NCI-H146 treated with DMSO at 0.1 percent for 48 hours (cell line): Measurements from ENCODE around the gene COL15A1.
"Not testable (repeated sequence)": the region's sequence is repeated elsewhere in the genome, so short reads cannot be mapped to it uniquely, and the experiment has no call there.

Source experiments
- DNase-seq: peaks from one replicate; lab custom pipeline; 2025; ENCODE audit not compliant: unreplicated experiment; lab: John Stamatoyannopoulos, UW

Gene COL15A1

DNA sequence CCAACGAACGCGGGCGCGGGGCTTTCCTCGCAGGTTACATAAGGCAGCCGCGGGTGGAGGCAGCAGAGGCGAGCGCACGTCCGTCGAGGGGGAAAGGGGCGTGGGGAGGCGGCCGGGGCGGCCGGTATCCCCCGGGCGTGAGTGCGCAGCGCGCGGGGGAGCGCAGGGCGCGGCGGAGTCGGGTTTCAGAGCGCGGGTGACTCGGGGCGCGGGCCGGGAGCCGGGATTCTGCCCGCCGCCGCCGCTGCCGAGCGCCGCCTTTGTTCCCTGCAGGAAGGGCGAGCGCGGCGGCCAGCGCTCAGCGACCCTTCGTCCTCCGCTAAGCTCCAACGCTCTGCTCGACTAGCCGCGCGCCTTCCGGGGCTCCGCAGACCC is at the start of gene COL15A1:
COL15A1 (plus strand) TSS at position 226 of the 375 bp plus-strand sequence. CDS start 155 bp downstream, outside the sequence.
- DNase-seq: peak; percentile 16

DNA sequence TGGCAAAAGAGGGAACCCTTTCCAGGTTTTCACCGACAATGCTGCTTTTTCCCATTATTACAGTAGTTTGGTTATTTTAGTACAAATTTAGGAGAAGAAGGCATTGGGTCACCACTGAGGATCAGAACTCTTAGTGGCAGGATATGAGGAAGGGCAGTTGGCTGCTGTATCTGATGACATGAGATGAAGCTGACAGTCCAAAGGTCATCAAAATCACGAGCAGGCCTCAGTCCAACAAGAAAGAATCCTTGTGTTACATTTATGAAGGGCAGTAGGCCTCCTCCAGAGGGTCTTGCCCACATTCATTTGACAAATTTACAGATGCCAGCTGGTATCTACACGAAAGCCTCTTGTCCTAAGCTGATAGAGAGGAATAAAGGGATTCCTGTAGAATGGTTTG is 49.5 kb upstream of the COL15A1 start:
- DNase-seq: no peak

DNA sequence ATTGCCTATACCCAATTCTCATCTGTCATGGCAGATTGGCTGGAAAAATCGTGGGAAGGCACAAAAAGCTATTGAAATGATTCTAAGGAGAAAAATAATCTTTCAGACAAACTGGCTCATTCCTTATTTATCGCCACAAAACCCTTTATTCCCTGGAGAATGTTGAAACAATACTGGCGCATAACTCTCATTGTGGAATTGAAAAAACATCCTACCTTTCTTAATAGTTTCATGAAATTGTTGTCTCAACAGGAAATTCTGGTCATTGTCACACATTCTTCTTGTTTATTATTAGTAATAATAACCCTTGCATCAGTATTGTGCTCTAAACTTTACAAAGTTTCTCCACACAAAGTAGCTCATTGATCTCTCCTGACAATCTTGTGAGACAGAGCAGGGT is 48.9 kb upstream of the COL15A1 start:
- no peak for DNase-seq

DNA sequence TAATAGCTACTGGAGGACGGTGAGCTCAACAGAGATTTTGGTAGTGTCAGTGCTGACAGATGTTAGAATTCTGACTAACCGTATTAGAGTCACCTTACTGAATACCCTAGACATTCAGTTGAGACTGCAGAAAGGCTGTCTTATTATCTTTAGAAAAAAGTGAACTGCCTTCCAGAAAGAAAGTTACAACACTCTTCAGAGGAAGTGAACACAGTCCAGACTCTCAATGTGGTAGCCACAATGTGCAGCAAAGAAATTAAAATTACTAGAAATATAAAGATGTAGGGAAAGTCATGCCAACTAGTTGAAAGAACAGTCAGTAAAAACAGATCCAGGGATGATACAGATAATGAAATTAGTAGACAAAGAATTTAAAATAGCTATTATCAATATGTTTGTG is 47.1 kb upstream of the COL15A1 start:
- no peak for DNase-seq

DNA sequence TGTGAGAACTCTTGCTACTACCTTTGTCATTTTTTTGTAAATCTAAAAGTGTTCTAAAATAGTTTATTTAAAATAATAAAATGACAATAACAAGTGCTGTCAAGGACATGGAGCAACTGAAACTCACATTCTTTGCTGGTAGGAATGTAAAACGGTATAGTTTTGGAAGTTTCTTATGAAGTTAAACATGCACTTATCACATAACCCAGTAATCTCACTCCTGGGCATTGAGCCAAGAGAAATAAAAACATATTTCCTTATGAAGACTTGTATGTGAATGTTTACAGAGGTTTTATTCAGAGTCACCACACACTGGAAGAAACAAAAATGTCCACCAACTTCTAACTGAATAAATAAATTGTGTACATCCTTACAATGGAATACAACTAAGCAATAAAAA is 46.0 kb upstream of the COL15A1 start:
- DNase-seq: no peak

DNA sequence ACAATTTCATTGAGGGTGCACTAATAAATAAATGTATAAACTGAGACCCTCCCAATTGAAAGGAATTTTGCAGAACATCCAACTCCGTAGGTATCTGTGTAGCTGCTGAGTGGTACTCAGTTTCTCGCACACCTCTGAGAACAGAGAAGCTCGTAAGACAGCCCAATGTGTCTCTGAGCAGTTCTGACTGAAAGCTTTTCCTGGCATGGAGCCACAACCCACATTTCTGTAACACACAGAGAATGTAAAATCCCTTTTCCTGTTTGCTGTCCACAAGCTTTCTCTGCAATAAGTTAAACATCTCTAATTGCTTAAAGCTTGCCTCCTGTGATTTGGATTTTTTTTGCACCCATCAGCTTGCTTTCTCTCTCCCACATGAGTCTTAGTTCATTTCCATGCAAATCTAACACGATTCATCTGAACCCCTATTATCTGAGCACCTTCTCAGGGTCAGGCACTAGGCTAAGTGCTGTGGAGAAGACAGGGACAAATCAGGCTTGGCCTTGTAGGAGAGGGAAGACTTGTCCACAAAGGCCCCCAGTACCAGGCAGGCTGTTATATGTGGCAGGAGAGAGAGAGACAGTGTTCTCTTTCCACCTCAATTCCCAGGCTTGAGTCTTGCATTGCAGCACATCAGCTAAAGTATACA is 44.2 kb upstream of the COL15A1 start:
- no peak for DNase-seq

DNA sequence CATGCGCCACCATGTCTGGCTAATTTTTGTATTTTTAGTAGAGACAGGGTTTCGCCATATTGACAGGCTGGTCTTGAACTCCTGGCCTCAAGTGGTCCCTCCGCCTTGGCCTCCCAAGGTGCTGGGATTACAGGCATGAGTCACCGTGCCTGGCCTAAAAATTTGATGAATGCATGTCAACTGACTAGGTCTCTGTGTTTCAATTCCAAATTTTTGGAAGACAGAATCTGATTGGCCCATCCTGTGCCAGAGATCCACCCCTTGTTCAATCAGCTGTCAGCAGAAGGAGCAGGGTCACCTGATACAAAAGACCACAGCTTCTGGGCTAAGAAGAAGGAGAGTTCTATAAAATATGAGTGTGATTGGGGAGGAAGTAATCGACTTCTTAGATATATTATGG is 43.5 kb upstream of the COL15A1 start:
- DNase-seq: no peak

DNA sequence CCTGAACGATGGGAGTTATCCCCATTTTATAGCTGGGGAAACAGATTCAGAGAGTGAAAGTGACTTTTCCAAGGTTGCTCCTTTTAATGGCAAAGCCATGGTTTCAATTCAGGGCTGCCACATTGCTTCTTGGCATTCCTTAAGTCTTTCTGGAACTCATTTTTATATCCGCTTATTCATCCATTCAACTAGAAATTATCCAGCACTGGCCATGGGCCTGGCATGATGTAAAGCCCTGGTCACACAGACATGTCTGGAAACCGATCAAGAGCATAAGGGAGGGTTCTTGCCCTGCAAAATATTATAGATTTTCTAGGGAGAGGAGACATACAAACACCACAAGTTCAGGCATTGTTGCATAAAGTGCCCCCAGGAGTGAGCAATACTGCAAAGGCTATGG is 43.0 kb upstream of the COL15A1 start:
- DNase-seq: no peak

DNA sequence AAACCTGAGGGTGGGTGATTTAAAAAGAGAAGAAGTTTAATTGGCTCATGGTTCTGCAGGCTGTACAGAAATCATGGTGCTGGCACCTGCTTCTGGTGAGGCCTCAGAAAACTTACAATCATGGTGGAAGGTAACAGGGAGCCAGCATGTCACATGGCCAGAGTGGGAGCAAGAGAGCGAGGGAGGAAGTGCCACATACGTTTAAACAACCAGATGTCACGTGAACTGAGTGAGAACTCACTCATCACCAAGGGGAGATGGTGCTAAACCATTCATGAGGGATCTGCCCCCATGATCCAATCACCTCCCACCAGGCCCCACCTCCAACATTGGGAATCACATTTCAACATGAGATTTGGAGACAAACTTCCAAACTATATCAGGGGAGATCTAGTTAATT is 41.9 kb upstream of the COL15A1 start:
- not testable (repeated sequence) for DNase-seq

DNA sequence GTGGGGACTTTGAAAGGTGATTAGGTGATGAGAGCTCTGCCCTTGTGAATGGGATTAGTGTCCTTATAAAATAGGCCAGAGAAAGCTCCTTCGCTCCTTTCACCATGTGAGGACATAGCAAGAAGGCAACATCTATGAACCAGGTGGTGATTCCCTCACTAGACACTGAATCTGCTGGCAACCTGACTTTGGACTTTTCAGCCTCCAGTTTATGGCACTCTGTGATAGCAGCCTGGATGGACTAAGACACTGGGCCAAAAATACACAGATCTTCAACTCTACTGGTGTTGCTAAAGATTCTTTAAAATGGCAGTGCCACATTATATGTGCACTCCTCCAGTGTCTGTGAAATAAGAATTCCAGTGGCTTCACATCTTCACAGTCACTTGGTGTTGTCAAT is 41.2 kb upstream of the COL15A1 start:
- DNase-seq: no peak

DNA sequence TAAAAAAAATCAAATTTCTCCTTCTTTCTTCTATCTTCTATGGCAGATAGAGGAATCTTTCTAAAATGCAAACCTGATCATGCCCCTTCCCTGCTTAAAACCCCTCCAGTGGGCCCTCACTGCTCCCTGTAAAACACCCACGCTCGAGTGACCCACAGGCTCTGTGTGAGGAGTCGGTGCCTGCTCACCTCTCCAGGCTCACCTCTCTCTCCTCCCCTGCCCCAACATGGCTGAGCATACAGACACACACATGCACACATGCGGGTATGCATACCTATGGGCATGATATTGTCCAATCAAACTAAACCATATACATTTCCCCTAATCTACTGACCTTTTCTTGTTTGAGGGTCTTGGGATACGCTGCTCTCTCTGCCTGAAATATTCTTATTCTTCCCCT is 40.8 kb upstream of the COL15A1 start:
- no peak for DNase-seq

DNA sequence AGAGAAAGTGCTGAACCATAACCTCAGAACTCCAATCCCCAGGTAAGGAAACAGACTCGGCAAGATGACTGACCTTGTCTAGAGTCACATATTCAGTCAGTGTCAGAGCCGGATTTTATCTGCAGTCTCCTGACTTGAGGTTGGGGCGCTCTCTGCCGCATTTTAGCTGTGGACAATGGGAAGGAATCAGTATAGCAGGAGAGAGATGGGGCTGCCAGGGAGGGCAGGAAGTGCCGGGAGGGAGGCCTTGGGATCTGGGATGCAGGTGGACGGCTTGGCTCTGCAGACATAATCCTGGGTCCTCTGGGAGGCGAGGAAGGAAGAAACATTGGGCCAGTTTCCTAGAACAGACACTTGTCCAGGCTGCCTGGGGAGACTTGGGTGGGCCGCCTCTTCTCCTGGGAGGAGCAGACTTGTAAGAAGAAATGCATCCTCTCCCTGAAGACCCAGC is 39.7 kb upstream of the COL15A1 start:
- DNase-seq: no peak

DNA sequence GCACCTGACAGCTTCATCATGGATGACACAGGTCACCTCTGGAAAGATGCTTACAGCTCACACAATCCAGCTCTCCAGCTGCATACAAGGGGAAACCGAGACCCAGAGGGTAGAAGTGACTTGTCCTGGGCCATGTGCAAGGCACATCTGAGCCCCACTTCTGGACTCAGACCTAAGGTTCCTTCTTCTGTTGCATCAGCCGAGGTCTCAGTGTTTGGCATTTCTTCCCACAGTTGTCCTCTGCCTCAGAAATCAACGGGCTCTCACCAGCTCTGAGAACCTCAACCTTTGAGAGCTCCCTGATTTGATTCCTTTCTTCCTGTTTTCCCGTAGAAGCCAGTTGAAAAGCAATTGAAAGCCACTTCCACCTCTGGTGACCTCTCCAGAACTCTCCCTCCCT is 38.7 kb upstream of the COL15A1 start:
- no peak for DNase-seq

DNA sequence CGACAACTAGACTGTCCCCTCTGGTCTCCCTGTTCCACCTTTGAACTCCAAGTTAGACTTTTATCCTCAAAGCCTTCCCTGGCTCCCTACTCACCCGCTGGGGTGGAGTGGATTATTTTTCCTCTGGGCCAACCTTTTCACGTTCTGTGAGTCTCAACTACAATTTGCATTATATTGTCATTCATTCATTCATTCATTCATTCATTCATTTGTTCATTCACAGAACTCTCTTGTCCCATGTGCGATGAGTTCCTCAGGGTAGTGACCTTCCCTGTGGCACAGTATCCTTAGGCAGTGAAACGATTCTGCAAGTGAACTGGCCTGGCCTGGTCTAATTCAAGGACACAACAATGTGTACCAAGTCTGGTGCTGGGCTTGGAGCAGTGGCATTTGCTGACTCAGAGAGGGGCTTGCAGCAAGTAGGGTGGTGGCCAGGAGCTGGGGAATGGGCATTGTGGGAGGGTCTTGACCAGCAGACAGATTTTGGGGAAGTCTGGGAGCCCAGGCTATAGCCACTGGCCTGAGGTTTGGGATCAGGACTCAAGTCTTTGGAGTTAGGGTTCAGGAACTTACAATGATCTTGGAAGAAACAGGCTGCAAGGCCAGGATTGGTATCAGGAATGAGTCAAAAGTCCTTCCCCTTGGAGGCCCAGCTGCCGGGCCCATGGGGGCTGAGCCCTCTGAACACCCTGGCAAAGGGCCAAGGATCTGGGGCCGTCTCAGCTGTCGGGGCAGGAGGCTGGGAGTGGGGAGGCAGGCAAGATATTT is 37.2 kb upstream of the COL15A1 start:
- DNase-seq: no peak

DNA sequence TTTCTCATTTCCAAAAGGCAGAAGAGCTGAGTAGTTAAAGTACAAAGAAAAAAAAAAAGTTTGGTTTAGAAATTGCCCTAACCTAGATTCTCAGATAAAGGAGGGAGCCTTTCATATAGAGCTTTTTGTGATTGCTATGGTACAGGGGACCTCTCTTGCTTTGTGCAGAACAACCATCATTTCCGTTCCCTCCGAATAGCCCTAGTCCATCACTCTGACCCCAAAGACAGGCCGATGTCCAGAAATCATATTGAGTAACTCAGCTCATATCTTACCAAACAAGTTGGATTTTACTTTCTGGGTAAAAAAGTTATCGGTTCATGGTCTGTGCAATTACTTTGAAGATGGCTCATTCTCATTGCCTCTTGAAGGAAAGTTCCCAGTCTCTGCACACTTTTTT is 36.7 kb upstream of the COL15A1 start:
- DNase-seq: no peak

DNA sequence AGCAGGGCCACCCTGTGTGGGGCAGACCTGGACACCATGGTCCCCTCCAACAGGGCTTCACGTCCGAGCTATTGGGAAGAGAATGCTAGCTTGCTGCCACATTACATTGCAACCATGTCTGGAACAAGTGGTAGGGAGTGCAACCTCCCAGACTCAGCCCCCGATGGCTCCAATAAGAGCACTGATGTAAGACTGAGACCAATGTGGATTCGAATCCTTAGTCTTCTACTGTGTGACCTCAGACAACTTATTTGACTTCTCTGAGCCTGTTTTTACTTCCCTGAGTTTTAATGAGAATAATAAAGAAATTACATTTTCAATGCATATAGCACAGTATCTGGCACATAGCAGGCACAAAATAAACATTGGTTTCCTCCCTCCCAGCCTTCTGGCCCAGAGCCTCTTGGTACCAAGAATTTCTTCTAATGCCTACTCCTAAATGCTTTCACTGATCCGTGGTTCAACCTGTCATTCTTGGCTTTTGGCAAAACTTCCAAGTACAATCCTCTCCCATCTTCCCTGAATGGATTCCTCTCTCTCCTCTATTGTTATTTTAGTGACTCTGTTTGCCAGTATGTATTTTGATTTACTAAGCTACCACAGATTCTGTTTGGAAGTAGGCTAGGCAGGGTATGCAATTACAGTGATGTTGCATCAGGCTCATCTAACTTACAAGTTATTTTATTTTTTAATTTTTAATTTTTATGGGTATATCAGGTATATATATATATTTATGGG is 34.6 kb upstream of the COL15A1 start:
- DNase-seq: no peak

DNA sequence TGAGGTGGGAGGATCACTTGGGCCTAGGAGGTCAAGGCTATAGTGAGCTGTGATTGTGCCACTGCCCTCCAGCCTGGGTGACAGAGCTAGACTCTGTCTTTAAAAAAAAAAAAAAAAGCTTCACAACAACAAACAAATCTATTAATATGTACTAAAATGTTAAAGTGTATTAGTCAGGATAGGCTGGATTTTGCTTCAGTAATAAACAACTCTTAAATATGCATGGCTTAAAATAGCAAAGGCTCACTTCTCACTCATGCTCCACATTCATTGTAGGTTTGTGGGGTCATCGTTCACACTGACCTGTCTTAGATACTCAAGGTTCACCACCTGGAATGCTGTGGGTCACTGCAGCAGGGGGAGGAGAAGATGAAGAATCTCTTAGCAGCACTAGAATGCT is 33.8 kb upstream of the COL15A1 start:
- no peak for DNase-seq

DNA sequence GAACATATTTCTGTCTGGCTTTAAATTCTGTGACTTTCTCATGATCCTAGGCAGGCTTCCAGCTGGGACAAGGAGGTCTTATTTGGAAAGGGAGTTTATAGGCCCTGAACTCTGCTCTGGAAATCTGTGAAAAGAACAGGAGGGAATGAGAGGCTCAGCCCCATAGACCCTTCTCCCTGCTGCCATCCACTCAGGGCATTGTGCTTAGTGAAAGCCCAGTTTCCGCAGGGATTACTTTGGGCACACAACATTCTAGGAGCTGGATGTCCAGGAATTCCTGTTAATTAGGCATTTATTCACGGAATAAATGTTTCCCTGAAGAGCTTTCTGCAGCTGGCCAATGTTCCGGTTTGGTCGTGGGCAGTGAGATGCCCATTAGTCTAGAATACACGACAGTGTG is 32.7 kb upstream of the COL15A1 start:
- no peak for DNase-seq

DNA sequence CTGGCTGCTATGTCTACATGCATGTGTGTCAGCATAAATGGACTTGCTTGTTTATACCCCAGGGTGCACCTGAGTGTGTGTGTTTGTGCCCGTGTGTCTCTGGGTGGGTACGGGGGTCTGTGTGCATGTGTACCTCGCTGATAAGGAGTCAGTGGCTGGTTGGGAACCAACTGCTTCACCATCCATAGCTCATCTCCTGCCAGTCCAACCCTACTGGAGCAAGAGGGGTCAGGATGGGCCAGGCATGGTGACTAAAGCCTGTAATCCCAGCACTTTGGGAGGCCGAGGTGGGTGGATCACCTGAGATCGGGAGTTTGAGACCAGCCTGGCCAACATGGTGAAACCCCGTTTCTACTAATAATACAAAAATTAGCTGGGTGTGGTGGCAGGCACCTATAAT is 32.0 kb upstream of the COL15A1 start:
- not testable (repeated sequence) for DNase-seq

DNA sequence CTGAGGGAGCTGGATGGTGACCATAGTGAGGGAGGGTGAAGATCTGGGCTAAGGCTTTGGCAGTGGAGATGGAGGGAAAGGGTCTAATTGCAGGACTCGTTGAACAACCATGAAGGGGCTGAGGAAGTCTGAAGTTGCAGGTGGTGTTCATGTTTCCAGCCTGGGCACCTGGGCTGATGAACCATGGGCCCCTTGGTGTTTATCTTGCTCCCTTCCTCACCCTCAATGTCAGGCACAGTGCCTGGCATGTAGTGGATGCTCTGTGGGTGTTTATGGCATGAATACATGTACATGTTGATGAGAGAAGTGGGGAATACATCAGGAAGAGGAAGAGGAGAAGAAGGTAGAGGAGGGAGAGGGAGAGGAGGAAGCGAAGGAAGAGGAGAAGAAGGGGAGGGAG is 31.3 kb upstream of the COL15A1 start:
- DNase-seq: no peak

DNA sequence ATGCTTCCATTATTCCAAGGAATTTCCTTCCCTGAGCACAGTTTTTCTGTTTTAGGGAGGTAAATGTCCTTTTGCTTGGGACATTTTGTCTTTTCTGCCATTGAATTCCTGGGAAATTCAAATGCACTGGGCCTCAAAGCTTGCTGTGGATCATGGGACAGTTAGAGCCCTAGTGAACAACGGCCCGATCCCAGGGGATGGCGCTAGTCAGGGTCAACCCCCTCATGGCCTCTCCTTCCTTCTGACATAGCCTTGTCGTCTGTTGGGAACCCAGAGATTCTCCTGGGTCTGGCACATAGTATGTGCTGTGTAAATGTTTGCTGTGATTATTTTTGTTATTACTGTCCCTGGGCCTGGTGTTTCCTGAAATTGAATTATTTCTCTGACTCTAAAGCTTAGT is 30.7 kb upstream of the COL15A1 start:
- no peak for DNase-seq

DNA sequence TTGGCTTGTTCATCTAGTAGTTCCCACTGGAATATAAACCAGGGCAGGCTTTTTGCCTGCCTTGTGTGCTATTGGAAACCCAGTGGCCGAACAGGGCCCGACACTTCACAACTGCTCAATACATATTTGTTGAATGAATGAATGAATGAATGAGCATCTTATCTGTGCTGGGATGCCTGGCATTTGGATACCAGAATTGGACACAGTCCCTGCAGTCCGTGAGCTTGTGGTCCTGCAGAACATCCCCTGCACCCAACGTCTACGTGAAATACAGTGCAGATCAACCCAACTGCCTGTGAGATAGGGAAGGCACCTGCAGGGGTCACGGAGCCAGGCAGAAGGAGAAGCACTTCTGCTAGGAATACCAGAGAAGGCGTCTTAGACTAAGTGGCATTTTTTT is 30.0 kb upstream of the COL15A1 start:
- no peak for DNase-seq
